Hippocampal formation (tissue), 2 donors: ENCODE measurements around the gene LMAN1L.

ENCODE experiments used
- DNase-seq, 2 donors: peaks; one replicate each; lab custom pipeline; 2025; lab: John Stamatoyannopoulos, UW

LMAN1L gene

DNA sequence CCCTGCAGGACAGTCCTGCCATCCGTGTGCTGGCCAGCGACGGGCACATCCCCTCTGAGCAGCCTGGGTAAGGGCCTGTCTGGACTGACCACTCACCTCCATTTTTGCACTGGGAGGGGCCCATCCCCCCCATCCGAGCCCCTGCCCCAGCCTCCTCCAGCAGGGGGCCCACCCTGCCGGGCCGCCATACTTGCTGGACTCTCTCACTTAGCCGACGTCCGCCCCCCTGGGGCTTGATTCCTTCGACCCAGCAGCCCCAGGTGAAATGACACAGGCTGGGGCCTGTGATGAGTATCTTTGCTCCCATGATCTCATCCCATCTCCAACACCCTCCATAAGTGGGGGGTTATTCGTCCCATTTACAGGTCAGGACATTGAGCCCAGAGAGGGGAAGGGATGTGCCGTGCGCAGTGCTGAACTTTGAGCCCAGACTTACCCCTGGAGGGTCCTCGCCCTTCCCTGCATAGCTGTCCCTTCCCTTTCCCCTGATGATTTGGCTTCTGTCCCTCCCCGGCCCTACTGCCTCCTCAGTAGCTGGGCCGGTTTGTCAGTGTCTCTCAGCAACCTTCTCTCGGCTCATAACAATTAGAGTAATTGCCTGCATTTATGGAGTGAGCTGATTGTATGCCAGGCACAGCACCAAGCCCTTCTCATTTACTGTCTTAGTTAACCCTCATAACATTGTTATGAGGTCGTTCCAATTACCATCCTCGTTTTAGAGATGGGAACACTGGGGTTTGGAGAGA lies 4.2 kb downstream of the LMAN1L start:
- DNase-seq, result no peak

DNA sequence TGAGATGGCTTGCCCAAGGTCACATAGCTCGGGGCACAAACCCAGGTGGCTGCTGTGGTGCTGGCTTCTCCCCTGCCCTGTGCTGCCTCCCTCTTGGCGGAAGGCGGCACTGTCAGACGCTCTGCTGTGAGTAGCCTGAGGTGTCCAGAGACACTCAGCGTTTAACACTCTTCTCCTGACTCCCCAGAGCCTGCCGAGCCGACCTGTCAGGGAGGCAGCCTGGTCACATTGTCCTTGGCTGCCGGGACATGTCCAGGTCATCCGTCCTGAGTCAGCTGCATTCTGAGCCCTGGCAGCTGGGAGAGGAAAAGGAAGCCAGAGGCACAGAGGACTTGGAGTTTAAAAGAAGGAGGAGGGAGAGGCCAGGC lies 4.7 kb downstream of the LMAN1L start:
- no peak for DNase-seq

DNA sequence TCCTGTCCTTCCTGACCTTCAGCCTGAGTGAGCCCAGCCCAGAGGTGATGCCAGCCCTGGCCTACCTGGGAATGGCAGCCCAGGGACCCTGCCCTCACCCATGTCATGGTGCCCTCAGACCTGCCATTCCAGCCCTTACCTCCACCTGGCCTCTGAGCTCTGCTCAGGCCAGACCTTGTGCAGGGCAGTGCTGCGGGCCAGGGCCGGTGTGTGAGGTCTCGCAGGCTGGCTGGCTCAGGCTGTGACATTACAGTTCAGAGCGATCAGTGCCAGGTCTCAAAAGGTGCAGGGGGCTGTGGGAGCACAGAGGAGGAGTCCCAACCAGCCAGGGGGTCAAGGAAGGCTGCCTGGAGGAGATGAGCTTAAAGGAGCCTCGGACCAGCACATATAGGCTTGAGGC lies 7.4 kb downstream of the LMAN1L start:
- no peak for DNase-seq

DNA sequence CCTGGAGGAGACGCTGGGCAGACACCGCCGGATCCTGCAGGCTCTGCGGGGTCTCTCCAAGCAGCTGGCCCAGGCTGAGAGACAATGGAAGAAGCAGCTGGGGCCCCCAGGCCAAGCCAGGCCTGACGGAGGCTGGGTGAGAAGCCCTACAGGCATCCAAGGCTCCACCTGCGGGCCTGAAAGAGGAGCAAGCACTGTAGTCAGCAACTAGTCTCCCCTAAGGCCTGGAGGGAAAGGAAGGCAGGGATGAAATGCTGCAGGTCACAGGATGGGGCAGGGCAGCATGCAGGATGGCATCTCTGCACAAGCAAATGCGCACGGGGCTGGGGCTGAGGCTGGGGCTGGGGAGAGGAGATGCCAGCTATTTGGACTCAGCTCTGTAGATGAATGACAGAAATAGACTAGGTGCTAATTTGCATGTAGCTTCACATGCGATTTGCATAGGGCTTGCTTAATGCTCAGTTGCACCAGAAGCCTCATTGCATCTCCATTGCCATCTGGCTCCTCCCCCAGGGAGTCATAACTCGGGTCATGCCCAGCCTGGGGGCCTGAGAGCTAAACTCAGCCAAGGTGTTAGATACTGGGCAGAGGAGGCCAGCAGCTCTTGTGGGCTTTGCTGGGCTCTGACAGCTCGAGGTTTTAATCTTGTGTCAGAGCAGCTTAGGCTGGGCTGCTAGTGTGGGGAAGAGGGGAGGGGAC lies 8.6 kb downstream of the LMAN1L start:
- DNase-seq, result no peak

DNA sequence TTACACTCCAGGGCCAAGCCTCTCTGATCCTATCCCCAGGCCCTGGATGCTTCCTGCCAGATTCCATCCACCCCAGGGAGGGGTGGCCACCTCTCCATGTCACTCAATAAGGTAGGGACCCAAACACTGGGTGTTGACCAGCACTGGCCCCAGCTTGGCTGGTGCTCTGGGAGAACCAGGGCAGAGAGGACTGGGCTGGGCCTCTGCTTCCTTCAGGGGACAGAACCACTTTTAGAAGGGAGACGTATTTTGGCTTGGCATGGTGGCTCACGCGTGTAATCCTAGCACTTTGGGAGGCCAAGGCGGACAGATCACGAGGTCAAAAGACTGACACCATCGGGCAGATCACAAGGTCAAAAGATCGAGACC lies 9.1 kb downstream of the LMAN1L start:
- DNase-seq, result no peak

DNA sequence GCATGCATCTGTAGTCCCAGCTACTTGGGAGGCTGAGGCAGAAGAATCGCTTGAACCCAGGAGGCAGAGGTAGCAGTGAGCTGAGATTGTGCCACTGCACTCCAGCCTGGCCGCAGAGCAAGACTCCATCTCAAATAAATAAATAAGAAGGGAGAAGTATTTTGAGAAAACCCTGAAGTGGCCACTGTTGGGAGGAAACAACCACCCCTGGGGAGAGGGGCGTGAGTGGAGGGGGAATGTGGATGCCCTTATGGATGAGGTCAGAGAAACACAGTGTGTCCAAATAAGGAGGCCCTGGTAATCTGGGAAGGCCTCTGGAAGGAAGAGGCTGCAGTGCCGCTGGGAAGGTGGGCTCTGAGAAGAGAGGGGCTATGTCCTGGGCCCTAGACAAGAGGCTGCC lies 9.6 kb downstream of the LMAN1L start:
- DNase-seq, result no peak

DNA sequence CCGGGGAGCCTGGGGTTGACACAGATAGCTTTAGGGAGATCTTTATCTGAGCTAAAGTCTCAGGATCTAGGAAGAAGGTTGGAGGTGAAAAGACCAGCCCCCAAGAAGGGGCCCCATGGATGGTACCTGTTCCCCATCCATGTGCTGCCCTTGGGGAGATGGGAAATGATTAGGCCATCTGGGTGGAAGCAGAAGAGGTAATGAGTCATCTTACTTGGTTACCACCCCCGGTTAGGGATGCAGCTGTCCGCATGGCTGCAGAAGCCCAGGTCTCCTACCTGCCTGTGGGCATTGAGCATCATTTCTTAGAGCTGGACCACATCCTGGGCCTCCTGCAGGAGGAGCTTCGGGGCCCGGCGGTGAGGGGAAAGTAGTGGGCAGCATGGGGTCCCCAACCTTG lies 10.7 kb downstream of the LMAN1L start:
- no peak for DNase-seq

DNA sequence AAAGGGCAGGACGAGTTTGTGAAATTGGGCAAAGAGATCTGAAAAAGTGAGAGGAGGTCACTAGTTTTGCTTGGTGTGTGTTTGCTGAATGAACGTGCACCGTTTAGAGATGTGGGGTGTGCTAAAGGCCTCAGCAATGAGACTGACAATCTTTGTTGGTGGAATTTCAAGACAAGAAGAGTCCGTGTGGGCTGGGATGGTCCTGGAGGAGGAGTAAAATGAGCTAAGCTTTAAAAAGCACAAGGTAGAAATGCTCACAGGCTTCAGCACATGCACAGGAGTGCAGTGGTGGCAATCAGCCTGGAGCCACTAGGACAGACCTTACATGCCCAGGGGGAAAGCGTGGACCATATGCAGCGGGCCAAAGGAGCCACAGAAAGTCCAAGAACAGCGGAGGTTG lies 12.3 kb downstream of the LMAN1L start:
- no peak for DNase-seq

DNA sequence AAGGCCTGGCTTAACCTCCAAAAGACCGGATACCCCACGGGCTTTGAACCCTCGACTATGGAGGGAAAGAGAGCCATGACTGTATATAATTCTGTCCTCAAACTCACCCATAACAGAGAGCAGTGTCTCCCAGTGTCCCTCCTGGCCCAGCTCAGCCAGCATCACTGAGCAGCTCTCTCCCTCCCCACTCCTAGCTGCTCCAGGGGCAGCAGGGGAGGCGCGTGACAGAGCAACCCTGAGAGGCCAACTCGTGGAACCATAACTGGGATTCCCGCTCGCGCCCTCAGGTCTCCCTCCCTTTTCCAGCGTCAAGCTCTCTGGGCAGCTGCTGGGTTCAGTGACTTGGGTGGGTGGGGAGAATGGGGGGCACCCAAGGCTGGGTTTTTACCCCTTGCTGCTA lies 13.2 kb downstream of the LMAN1L start:
- no peak for DNase-seq

DNA sequence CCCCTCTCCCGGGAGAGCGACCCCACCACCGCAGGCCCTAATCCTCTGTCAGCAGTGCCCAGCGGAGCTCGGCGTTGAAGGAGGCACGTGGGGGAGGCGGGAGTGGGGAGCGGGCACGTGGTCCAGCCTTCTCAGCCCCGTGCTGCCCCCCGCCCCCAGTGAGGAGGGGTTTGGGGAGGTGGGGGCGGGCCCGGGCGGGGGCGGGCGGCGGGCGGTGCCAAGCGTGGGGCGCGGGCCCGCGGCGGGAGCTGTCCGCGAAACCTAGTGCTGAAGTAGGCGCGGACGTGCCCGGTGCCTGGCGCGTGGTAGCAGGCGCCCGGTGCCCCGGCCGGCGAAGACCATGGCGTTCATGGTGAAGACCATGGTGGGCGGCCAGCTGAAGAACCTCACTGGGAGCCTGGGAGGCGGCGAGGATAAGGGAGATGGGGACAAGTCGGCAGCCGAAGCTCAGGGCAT lies 13.8 kb downstream of the LMAN1L start, which contains the start of gene CPLX3:
TSS of gene CPLX3 (plus strand) at position 264 of the 456 bp plus-strand sequence. CDS start at position 341, 77 bp downstream.
- DNase-seq, result no peak

DNA sequence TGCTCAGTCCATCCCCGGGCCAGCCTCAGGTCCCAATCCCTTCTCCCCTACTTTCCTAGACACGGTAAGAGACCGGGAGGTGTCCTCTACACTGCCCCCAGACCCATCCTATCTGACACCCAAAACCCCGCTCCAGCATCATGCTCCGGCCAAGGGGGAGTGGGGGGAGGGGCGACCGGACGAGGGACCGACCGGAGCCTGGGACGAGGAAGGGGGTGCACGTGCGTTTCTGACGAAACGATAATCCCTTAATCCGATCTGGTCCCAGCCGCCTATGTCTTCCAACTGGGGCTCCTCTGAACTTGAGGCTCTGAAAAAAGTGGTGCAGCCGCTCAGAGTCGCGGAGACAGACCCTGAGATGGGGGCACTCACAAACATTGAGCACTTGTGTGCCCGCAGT lies 14.3 kb downstream of the LMAN1L start:
- DNase-seq, result no peak

DNA sequence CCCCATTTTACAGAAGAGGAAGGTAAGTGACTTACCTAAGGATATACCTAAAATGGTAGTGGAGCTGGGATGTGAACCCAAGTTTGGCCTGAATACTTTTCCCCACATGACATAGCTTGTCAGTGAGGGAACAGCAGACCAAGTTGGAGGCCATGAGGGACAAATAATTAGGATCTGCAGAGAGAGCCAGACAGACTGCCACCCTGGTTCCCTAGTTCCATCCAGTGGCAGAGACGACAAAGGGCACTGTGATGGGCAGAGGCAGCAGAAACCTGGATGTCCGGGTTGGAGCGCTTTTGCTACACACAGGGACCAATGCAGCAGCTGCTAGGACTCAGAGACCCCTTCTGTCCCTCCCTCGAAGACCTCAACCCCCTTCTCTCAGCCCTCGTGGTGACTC lies 15.0 kb downstream of the LMAN1L start:
- no peak for DNase-seq

DNA sequence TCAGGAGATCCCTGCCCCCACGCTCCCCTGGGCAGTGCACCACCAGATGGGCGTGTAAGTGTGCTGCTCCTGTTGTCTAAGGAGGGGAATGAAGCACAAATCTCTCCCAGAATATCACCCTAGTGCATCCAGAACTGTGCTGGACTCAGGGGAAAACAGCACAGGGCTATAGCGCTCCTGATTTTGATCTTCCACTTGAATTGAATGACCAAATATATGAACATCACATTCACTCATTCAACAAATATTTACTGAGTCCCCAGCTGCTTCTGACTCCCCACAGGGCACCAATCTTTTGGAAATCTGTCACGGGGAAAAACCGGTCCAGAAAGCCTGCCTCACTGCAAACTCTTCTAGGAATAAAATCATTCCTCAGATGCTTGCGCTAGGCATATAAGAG lies 16.2 kb downstream of the LMAN1L start:
- no peak for DNase-seq

DNA sequence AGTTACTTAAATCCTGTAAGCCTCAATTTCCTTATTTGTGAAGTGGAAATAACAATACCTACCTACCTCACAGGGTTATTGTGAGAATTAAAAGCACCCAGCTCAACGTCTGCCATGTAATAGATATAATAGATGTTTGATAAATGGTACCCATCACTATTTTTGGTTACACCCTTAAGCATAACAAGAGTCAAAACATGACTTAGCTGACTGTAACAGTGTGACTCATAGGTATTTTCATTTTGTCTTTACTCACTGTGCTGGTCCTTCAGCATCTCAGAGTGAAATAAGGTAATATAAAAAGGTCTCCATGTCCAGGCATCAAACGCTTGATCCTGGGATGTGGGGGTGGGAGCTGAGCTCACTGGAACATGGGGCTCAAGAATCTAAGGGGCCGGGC lies 16.9 kb downstream of the LMAN1L start:
- no peak for DNase-seq

DNA sequence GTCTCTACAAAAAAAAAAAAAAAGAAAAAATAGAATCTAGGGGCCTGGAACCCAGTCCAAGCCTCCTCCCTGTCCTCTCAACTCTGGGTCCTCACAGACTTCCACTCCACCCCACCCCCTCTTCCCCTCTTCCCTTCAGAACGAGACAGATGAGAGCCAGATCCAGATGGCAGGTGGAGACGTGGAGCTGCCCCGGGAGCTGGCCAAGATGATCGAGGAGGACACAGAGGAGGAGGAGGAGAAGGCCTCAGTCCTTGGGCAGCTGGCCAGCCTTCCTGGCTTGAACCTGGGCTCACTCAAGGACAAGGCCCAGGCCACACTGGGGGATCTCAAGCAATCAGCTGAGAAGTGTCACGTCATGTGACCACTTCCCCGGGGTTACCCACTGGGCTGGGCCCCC lies 17.4 kb downstream of the LMAN1L start:
- no peak for DNase-seq

DNA sequence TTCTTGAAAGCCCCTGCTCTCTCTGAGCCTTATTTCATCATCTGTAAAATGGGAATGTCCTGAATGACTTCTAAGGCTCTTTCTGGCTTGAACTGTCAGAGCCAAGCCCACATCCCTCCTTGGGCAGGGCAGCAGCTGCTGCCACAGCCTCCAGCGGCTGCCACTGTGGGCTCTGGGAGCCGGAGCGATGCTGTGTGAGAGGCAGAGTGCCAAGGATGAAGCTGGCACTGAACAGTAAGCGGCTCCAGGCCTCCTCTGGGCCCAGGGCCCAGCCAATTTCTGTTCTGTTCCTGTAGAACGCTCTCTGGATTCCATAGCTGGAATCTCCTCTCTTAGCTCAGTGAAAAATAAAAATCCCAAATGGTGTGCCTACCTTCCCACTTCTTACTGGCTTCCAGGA lies 18.2 kb downstream of the LMAN1L start:
- peak; percentile 56 to 79 for DNase-seq

DNA sequence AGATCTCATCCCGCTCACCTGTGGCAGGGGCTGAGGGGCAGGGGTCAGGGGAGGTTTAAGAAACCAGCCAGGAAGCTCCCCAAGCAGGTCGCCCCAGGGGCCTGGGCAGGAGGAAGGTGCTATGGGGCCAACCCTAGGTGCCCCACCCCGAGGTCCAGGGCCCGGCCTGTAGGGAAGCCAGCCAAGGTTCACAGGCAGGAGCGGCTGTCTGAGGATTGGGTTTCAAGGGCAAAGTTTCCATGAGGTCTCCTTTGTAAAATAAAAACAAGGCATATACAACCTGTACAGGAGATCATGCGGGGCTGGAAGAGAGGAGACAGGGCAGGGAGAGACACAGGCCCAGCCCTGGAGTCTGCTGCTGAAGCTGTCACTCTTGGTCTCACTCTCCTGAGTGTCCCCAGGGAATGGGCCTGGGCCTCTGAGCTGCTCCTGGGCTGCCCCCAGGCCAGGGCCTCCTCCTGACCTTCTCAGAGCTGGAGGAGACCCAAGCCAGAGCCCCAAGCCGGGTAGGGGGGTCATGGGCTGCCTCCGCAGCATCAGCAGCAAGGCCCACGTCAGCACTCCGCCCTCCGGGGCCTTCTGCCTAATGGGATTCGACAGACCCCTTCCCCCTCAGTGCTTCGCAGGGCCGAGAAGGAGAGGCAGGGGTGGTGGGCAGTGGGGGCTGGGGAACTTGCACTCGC lies 19.3 kb downstream of the LMAN1L start:
- DNase-seq, result no peak

DNA sequence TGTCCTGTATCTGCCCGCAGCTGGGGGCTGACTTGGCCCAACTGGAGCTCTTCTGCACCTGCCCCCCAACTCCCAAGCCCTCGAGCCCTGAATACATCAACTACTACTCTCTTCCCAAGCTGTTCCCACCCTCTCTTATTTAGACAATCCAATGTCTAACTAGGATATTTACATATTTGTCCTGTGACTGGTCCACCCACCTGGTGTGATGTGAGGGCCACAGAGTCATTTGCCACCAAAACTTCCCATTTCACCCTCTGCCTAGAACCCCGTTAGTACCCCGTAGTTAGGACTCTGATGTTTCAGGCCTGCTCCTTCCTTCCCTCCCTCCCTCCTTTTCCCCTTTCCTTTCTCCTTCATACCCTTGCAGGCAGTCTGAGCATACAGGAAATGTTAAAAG lies 20.2 kb downstream of the LMAN1L start:
- DNase-seq, result no peak

DNA sequence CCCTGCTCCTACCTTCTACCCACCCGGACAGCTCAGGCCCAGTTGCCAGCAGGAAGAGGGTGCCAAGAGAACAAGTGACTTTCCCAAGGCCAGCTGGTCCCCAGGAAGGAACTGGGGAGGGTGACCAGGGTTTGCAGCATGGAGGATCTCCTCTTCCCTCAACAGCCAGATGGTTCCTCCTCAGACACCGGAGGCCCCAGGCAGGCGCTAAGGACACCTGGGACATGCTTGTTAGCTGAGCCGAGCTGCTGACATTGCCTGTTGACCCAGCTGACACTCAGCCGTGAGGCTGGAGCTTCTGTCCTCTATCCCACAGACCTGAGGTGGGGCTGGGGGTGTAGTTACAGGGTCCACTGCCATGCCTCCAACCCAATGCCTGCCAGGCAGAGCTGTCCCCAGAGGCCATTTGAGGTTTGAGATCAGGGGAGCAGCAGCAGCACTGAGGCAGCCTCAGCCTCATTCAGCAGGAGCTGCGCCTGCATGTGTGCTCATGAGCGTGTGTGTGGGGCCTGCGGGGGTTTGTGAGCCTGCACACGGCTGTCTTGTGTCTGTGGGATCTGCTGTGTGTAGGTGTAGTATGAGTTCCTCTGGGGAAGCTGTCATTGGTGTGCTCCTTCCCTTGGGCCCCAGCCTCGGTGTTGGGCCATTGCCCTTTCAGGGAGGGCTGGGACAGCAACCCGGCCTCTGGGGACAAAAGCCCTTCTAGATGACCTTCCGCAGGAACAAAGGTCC lies 20.9 kb downstream of the LMAN1L start:
- no peak for DNase-seq

DNA sequence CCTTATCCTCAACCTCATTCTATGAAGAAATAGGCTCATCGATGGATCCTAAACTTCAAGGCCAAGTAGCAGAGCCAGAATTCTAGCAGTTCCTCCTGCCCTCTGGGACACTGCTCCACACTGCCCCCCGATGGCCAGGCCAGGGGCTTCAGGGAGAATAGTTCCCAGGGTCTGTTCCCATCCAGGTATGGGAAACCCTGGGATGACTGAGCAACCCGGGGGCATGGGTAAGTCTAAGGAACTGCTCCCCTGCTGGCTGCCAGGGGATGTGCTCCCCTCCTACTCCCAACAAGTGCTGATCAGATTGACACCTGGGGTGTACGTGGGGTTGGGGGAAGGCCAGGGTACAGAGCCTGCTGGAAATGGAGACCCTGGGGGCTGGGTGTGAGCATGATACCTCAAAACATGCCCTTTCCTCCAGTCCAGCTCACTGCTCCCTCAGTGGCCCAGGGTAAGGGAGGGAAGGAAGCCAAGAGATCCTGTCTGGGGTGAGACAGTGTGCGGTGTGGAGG lies 22.7 kb downstream of the LMAN1L start:
- peak in 1 of 2 donors; percentile 35 for DNase-seq

DNA sequence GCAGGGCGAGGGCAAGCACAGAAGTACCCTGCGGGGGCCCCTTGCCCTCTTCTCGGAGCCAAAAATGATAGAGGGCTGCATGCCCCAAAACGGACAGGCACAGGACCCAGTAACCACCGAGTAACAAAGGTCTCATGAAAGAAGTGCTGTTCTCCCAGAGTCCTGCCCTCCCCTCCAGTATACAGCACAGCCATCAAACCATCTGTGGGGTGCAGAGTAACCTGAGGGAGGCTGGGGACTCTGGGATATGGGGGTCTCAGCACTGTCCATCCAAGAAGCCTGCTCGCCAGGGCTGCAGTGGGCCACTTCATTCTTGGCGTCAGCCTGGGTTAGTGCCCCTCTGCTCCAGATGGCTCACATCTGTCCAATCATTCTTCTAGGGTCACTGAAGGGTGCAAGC lies 24.2 kb downstream of the LMAN1L start:
- DNase-seq, result no peak

DNA sequence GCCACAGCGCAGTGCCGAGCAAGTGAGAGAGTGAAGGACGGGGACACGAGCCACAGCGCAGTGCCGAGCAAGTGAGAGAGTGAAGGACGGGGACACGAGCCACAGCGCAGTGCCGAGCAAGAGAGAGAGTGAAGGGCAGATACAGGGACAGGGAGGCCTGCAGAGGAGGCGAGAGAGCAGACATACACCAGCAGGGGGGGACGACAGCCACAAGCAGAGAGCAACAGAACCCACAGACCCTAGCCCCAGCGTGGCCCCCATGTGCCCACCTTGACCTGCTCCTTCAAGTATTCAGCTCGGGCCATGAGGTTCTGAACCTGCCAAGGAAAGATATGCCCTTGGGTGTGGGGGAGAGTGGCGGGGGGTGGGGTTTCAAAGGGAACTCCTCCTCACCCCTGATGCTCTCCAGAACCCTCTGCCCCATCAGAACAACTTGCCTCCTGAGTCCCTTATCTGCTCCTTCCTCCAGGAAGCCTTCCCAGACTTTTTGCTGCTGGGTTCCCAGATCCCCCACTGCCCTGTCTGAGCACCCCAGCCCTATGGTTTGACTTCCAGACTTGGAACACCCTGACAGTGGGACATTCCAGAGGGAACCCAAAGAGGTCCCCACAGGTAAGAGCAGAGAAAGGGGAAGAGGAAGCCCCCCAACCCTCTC lies 25.0 kb downstream of the LMAN1L start:
- DNase-seq, result no peak
